RPMI7951 (cell line): ENCODE results near the gene TSC22D2. TPM values are rescaled to one million over a fixed set of nuclear protein-coding genes. Genes with fewer than 3 reads are reported as not detected.

Experiments
- DNase-seq: peaks from one replicate; pipeline ENCODE4 v3.0.0-alpha.2; 2012; ENCODE audit warnings: low read depth
- total RNA-seq: library from RNA; depleted of rRNA; stranded (reverse); fragments of >200 nt; shearing (Covaris generic); gene quantifications from 2 replicates; pipeline ENCODE4 v1.2.3, GENCODE V29; 2014

Gene TSC22D2
- total RNA-seq, 1 experiment from 2014 or later = 8.9 TPM

DNA sequence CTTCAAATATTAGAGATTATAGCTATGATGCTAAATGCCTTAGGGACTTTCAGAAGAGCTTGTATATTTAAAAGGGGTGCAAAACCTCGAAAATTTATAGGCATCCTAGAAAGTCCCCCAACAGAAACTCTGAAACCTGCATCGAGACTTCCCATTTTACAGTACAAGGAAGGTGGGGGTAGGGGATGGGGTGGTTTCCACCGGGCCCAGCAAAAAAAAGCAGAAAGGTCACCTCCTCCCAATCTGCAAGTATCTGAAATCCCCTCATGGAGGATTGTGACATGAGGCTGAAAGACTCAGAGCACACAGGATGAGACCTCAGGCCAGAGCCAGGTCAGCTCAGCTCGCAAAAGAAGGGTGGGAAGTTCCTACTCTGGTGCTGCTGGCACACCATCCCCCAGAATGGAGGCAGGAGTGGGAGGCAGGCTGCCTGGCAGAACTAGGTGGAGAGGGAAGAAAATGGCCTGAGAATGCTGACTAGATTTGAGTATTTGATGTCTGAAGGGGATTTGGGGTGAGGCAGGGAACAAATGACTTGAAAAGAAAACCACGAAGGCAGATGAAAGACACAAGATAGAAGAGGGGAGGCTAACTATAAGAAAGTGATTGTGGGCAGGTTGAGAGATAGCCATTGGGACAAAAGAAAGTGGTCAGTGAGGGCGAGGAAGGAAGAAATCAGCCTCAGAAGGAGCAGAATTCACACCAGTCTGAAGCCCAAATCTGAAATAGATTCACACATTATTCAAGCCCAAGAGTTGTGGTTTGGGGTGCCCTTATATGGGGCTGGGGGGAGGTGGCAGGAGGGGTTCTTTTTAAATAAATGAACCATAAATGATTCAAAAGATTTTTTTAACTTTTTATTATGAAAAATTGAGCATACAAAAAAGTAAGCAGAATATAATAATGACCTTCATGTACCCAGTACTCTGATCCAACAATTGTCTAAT, 22.5 kb upstream of the TSC22D2 start:
- no peak for DNase-seq

GRCh38 chr3:150388498-150389418, 19.3 kb upstream of the TSC22D2 start:
- DNase-seq = no peak

- no peak for DNase-seq
These were observed 18.0 kb upstream of the TSC22D2 start for GRCh38 chr3:150390087-150390486.

DNA sequence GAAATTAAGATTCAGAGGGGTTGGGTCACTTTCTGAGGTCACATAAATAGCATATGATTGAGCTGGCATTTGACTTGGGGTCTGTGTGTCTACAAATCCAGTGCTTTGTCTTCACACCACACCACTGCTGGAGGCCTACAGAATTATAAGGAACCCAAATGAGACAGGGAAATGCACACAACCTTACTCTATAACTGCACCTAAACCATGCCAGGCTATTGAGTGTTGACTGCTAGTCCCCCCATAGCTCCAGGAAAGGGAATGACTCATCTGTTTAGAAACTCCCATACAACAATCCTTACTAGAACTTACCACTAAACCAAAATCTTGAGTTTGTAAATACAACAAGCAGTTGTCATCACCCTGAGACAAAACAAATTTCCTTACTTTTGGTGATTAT, 16.9 kb upstream of the TSC22D2 start:
- DNase-seq = peak; percentile 64

DNA sequence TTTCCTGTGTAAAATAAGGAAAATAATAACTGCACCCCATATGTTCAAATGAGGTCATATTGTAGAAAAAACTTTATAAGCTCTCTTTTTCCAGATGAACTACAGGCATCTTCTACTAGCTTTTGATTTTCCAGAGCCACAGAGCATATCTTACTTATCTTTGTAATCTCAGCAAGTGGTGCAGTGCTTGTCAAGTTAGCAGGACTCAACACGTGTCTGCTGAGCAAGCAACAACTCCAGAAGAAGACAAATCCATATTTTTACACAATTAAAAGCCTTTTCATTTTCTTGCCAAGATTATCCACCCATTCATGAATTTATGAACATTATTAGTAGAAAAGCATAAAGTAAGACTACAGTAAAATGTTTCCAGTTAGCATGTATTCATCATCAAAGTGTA, 14.4 kb upstream of the TSC22D2 start:
- DNase-seq = no peak

DNA sequence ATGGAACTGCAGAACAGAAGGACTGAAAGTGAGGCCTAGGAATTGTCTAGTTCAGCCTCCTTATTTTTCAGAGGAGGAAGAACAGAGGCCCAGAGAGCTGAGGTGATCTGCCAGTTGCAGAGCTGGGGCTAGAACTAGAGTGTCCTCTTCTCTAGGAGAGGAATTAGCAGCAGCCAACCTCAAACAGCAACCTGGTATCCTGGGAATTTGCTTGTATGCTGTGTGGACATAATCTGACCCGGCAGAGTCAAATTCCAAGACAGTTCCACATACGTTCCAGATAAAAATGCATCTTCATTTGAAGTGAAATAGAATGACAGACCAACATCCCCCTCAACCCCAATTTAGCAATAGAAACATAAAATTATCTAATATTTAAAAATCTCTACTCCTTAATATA, 13.5 kb upstream of the TSC22D2 start:
- no peak for DNase-seq

- DNase-seq = no peak
These were observed 11.6 kb upstream of the TSC22D2 start for GRCh38 chr3:150396491-150396890.

DNA sequence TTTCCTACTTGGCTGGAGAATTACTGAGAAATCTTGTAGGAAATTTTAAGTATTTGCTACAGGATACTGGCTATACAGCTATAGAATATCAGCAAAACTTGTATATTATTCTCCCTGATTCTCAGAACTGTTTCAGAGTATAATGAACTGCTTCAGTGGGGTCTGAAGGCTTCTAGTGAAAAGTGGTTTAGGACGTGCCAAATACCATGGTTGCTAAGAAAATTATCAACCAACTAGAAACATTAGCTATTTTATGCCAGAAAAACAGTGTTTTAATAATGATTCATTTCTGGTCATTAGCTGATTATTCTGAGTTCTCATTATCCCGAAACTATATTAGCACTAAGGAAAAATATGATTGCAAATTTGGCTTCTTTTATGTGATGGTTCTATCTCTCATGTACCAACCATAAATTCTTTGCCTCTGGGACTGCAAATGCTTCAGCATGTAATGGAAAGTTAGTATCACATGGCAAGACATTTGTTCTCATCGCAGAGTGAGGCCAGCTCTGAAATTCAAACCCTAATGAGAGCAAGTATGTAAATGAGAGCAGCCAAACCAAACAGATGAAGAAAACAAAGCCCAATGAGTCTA, 11.0 kb upstream of the TSC22D2 start:
- DNase-seq = no peak

DNA sequence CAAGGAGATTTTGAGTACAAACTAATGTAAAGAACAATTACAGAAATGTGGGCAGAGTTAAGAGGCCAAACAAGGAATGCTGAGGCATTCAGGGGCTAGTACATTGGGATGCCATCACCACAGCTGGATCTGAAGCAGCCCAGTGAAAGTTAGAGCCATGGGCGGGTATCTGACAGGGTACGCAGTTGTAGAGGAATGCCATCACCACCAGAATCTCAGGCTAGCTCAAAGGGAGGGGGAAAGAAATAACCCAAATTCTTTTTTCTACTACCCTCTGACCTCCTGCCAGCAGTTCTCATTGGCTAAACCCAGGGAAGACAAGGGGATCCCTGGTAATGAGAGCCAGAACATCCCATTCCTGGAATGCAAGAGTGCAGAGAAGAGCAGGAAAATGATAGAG, 9.0 kb upstream of the TSC22D2 start:
- no peak for DNase-seq

DNA sequence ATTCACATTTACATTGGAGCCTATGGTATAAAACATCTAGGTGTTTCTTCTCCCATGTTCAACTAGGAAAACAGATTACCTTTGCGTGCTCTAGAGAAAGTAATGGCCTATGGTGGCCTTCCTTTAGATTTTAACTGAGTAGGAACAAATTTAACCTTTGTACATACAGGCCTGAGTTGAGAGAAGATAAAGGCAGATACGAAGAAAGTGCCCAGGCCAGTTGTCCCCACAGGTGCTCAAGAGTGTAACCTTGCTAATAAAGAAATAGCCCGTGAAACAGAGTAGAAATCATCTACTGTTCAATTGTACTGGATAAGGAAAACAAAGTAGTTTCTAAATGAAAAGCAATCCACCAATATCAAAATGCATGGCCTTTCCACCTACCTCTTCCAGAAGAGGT, 6.8 kb upstream of the TSC22D2 start:
- no peak for DNase-seq

GRCh38 chr3:150402217-150402616, 5.9 kb upstream of the TSC22D2 start:
- no peak for DNase-seq

- no peak for DNase-seq
These were observed 4.1 kb upstream of the TSC22D2 start for GRCh38 chr3:150404023-150404422.

DNA sequence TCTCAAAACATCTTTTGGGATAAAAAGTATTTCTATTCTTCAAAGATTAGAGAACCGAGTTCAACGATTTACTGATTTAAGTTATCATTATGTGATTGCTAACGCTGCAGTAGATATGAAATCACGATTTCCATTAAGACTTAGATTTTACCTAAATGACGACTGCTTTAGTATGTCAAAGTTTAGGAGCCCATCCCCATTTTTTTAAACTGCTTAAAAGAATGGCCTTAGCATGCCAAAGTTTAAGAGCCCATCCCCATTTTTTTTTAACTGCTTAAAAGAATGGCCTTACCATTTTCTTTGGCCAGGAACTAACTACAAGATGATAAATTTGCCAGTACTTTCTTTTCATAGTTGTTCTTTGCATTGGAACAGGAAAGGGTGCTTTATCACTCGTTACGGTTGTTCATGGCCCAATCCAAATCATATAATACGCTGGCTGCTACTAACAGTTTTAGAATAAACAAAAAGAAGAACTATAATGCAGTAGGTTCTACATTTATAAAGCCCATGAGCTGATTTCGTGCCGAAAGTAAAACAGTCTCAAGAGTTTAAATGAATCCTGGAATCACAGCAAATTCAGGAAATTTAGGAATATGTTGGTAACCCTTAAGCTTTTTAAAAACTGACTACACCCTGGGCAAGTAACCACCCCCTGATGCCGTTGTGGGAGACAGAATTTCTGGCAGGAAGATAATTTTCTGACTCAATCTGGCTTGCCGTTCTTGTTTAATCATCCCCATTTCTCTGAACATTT, 869 bp upstream of the TSC22D2 start:
- DNase-seq = peak; percentile 72

DNA sequence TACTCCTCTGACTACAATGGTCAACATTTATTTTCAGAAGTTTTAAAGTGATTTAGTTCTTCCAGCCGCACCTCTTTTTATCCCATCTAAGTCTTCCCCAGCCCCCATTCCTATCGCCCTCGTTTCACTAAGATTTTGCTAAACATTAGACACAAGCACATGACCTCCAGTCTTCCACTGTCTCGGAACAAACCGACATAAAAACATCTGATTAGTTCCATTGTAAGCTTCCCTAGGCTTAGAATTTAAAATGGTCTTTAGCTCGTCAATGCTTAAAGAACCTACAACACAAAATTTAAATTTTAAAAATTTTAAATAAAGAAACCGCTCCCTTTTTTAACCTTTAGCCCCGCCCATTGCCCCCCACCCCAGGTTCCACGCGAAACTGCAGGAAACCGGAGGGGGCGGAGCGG, 284 bp upstream of the TSC22D2 start:
- DNase-seq = no peak

DNA sequence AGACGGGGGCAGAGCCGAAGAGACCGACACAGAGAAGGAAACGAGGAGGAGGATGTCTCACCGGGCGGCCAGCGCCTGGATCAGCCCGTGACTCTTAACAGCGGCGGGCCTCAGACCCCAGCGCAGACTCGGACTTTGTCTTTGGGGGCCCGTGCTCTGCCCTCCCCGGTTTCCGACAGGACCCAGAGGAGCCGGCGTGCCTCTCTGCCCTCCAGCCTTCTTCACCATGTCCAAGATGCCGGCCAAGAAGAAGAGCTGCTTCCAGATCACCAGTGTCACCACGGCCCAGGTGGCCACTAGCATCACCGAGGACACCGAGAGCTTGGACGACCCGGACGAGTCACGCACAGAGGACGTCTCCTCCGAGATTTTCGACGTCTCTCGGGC, 1.0 kb downstream of the TSC22D2 start:
- no peak for DNase-seq

DNA sequence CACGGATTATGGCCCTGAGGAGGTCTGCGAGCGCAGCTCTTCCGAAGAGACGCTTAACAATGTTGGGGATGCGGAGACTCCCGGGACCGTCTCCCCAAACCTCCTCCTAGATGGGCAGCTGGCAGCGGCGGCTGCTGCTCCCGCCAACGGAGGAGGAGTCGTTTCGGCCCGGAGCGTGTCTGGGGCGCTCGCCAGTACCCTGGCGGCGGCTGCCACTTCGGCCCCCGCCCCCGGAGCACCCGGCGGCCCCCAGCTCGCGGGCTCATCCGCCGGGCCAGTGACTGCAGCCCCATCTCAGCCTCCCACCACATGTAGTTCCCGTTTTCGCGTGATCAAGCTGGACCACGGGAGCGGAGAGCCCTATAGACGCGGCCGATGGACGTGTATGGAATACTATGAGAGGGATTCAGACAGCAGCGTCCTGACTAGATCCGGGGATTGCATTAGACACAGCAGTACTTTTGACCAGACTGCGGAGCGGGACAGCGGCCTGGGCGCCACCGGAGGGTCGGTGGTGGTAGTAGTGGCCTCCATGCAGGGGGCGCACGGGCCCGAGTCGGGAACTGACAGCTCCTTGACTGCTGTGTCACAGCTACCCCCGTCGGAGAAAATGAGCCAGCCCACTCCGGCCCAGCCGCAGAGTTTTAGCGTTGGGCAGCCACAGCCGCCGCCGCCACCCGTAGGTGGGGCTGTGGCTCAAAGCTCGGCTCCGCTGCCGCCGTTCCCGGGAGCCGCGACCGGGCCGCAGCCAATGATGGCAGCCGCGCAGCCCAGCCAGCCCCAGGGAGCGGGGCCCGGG, 1.6 kb downstream of the TSC22D2 start:
- DNase-seq = peak; percentile 76

DNA sequence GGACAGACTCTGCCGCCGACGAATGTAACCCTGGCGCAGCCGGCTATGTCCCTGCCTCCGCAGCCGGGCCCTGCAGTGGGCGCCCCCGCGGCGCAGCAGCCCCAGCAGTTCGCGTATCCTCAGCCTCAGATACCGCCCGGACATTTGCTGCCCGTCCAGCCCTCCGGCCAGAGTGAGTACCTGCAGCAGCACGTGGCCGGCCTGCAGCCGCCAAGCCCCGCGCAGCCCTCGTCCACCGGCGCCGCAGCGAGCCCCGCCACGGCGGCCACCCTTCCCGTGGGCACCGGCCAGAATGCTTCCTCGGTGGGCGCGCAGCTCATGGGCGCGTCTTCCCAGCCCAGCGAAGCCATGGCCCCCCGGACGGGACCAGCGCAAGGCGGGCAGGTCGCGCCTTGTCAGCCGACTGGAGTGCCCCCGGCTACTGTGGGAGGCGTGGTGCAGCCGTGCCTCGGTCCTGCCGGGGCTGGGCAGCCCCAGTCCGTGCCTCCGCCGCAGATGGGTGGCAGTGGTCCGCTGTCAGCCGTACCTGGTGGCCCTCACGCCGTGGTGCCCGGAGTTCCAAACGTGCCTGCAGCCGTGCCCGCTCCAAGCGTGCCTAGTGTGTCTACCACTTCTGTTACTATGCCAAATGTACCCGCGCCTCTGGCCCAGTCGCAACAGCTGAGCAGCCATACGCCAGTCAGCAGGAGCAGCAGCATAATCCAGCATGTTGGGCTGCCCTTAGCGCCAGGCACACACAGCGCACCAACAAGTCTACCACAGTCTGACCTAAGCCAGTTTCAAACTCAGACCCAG, 2.4 kb downstream of the TSC22D2 start:
- peak; percentile 43 for DNase-seq

- DNase-seq = no peak
These were observed 3.0 kb downstream of the TSC22D2 start for GRCh38 chr3:150411106-150411460.

DNA sequence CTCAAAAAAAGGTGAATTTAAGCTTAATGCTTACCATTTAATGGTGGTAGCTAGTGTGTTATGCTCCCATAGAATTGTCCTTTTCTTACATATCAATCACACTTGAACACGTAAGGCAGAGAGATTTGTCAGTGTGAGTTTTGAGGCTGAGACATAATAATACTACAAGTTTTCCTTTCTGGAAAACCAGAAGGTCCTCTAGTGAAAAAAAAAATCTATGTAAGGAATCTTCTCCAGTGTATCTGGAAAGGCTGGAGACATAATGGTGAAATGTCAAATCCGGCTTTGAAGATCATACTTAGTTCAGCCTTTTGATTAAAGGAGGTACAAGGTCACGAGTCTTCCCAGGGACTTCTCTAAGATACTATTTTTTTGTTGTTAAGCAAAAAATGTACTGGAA, 3.4 kb downstream of the TSC22D2 start:
- no peak for DNase-seq

DNA sequence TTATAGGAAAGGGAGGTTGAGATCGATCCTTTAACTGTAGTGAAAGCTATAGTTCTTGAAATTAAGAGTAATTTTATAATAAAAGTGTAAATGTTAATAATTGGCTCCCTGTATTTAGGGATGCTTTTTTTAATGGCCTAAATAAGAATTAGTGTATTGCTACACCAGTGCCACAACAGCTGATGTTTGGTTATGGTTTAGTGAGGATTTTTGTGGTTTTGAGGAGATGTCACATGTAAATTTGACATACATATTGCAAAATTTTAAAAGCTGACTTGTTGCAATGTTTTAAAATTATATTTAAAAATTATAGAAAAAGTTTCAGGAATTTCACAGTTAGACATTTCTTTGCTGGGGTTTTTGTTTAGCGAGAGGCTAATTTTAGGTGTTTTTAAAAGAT, 3.9 kb downstream of the TSC22D2 start:
- no peak for DNase-seq
